Ishikawa (cell line): ENCODE data around the gene SGK1.

Source experiments
- MAX ChIP-seq: IDR thresholded peaks from 2 replicates; pipeline ENCODE4 v1.6.1; 2012
- TAF1 ChIP-seq: IDR thresholded peaks from 2 replicates; pipeline ENCODE4 v1.6.1; 2012; ENCODE audit warnings: low read depth, mild to moderate bottlenecking
- YY1 ChIP-seq: IDR thresholded peaks from 2 replicates; pipeline ENCODE4 v1.6.1; 2012; ENCODE audit warnings: low read depth

DNA sequence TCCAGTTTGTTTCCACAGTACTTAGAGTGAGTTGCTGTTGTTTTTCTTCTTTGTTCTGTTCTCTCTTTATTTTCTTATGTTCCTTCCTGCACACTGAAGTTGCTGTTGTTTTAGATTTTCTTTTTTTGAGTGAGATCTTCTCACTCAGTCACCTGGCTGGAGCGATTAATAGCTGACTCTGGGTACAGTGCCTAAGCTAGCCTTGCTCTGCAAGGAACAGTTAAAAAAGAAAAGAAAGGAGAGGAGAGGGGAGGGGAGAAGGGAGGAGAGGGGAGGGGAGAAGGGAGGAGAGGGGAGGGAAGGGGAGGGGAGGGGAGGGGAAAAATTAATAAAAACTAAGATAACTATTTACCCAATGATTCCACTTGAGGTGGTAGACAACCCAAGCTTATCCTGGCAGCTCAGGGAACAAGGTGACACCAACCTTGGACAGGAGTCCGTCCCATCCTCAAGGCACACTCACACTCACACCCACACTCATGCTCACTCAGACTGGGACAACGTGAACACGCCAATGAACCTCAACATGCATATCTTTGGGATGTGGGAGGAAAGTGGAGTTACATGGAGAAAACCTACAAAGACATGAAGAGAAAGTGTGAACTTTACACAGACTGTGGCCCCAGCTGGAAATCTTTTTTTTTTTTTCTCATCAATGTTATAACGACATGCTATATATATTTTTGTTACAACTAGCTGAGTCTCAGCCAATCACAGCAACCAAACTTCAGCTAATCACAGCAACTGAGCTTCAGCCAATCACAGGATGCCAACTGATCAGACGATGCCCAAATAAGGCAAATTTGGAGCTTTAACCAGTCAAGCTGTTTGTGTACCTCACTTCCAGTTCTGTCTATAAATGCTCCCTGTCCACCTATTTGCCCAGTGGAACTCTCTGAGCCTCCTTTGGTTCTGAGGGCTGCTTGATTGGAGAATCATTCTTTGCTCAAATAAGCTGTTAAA lies 124.1 kb downstream of the SGK1 start:
- no peak for TF ChIP-seq MAX
- TF ChIP-seq TAF1: no peak
- no peak for TF ChIP-seq YY1
